Bronchial epithelial cell (primary cell): ENCODE data around the gene NTF4. TPM values are rescaled to one million over a fixed set of nuclear protein-coding genes. Genes with fewer than 3 reads are reported as not detected.
A peak's percentile ranks its signal among the peaks of the same experiment; 100 is the strongest.
"Not testable (repeated sequence)": the region's sequence is repeated elsewhere in the genome, so short reads cannot be mapped to it uniquely, and the experiment has no call there.

Source experiments
- DNase-seq: peaks from one replicate; pipeline ENCODE4 v3.0.0-alpha.2; 2010; ENCODE audit warnings: low read depth
- FAIRE-seq: peaks from 2 replicates; lab custom pipeline; 2011; peaks lifted over from hg19 to GRCh38; lab: Jason Lieb, UNC
- H3K27me3 ChIP-seq: 2 replicates; pipeline ENCODE4 v1.5.1; 2011; ENCODE audit warnings: low read length; ENCODE audit not compliant: control insufficient read depth, insufficient read depth
- H3K36me3 ChIP-seq: 2 replicates; pipeline ENCODE4 v1.5.1; 2011; ENCODE audit warnings: low read length; ENCODE audit not compliant: control insufficient read depth, insufficient read depth
- H3K4me3 ChIP-seq: 2 replicates; pipeline ENCODE4 v1.5.1; 2011; ENCODE audit warnings: mild to moderate bottlenecking, low read depth, low read length, control low read depth
- total RNA-seq: library from RNA; depleted of rRNA; stranded (reverse); fragments of >200 nt; gene quantifications from 2 replicates; pipeline ENCODE4 v1.2.1, GENCODE V29; 2014
- TF ChIP-seq, protein P1 (sequence below): IDR thresholded peaks from 2 replicates; pipeline ENCODE4 v1.5.1; 2011; ENCODE audit warnings: mild to moderate bottlenecking, moderate library complexity, low read length, control low read depth, inconsistent platforms; ENCODE audit not compliant: insufficient read depth, severe bottlenecking

The NTF4 gene
- total RNA-seq, 1 donor from 2014 or later: 3.2 TPM

GRCh38 chr19:49057636-49058234 lies 6.9 kb downstream of the NTF4 start, which contains the start of gene CGB7:
Gene CGB7, minus strand, starts transcription at chr19:49057749. Its CDS starts 2,374 bp downstream, at chr19:49055375.
- H3K4me3 ChIP-seq: peak within 1 kb of the TSS; percentile 57
- DNase-seq: peak; percentile 60
- H3K36me3 ChIP-seq: peaks cover 2% of the 10 kb centered on the region
- TF ChIP-seq, protein P1, sequence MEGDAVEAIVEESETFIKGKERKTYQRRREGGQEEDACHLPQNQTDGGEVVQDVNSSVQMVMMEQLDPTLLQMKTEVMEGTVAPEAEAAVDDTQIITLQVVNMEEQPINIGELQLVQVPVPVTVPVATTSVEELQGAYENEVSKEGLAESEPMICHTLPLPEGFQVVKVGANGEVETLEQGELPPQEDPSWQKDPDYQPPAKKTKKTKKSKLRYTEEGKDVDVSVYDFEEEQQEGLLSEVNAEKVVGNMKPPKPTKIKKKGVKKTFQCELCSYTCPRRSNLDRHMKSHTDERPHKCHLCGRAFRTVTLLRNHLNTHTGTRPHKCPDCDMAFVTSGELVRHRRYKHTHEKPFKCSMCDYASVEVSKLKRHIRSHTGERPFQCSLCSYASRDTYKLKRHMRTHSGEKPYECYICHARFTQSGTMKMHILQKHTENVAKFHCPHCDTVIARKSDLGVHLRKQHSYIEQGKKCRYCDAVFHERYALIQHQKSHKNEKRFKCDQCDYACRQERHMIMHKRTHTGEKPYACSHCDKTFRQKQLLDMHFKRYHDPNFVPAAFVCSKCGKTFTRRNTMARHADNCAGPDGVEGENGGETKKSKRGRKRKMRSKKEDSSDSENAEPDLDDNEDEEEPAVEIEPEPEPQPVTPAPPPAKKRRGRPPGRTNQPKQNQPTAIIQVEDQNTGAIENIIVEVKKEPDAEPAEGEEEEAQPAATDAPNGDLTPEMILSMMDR: no peak
- no peaks in the 10 kb centered on the region for H3K27me3 ChIP-seq
- FAIRE-seq: no peak

GRCh38 chr19:49056902-49057596 lies 7.6 kb downstream of the NTF4 start:
- FAIRE-seq, H3K36me3 ChIP-seq, DNase-seq, H3K27me3 ChIP-seq: not testable (repeated sequence)
- peak overlapping the region; percentile 57 for H3K4me3 ChIP-seq

GRCh38 chr19:49056101-49056901 lies 8.3 kb downstream of the NTF4 start:
- no peaks in the 10 kb centered on the region for H3K27me3 ChIP-seq
- TF ChIP-seq, protein P1: peak; percentile 43
- FAIRE-seq: peak; percentile 55
- H3K36me3 ChIP-seq: peaks cover 2% of the 10 kb centered on the region
- peak; percentile 57 for DNase-seq
- peak overlapping the region; percentile 57 for H3K4me3 ChIP-seq

DNA sequence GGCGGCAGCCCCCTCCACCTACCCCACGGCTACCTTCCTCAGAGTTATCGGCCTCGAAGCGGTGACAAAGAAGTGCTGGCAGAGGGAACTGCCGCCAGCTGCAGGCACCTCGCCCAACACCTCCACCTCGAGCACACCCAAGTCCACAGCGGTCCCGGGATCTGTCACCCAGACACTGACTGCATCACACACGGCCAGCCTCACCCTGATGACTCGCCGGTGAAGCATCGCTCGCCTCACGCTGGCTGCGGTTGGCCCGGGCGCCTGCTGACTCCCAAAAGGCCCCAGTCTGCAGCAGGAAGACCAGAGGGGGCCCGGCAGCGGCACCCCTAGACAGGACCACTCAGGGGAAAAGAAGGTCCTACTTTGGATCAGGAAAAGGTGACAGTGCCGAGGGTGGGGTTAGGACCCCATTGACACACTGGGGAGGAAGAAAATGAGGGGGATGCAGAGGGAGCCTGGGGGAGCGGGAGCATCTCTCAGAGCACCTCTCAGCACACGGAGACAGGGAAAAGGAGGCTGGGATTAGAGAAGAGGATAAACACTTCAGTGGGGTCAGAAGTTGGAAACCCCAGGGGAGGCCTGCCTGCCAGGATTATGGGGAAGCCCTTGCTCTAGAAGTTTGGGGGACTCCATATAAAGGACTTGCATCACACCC lies 14.1 kb downstream of the NTF4 start:
- H3K4me3 ChIP-seq, H3K27me3 ChIP-seq, H3K36me3 ChIP-seq, FAIRE-seq: not testable (repeated sequence)
- peak; percentile 83 for DNase-seq

- H3K36me3 ChIP-seq, FAIRE-seq, H3K4me3 ChIP-seq, H3K27me3 ChIP-seq, DNase-seq: not testable (repeated sequence)
Observed at GRCh38 chr19:49049834-49050233, 14.8 kb downstream of the NTF4 start.

DNA sequence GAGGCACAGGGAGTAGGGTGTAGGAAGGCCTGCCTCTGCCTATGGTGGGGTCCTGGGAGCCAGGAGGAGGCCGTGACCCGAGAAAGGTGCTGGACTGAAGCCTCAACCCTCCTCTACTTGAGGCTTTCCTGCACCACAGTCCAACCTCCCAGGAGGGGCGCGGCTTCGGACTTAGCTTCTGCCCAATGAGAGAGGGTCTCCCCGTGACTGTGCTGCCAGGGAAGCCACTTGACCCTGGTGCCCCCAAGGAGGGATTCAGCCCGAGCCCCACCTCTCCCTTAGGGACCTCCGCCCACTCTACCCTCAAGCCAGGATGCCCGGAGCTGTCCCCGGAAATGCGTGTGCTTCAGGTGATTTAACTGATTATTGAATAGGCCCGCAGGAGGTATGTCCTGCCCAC lies 15.6 kb downstream of the NTF4 start, which contains the start of gene CGB8:
Gene CGB8, minus strand, starts transcription at position 101 of the 400 bp plus-strand sequence. CDS start 372 bp downstream, outside the sequence.
- H3K4me3 ChIP-seq, H3K36me3 ChIP-seq, H3K27me3 ChIP-seq, DNase-seq, FAIRE-seq: not testable (repeated sequence)

GRCh38 chr19:49043548-49043947 lies 21.1 kb downstream of the NTF4 start, which contains the start of gene CGB5:
Gene CGB5, plus strand, starts transcription at chr19:49043848. Its CDS starts 362 bp downstream, at chr19:49044210.
- not testable (repeated sequence) for DNase-seq, H3K36me3 ChIP-seq, H3K27me3 ChIP-seq, FAIRE-seq, H3K4me3 ChIP-seq

- H3K36me3 ChIP-seq, H3K4me3 ChIP-seq, H3K27me3 ChIP-seq, DNase-seq, FAIRE-seq: not testable (repeated sequence)
Observed at GRCh38 chr19:49042666-49043065, 22.0 kb downstream of the NTF4 start.
